ENCODE measurements around the gene MX2.
A peak's percentile ranks its signal among the peaks of the same experiment; 100 is the strongest.
"Not testable (repeated sequence)": the region's sequence is repeated elsewhere in the genome, so short reads cannot be mapped to it uniquely, and the experiment has no call there.

The MX2 gene

GRCh38 chr21:41361786-41362604 lies at the start of gene MX2:
Gene MX2, plus strand, starts transcription at chr21:41362027. Its CDS starts 14,880 bp downstream, at chr21:41376907.
- peak; percentile 61 for DNase-seq (ENCODE audit: low read depth)

GRCh38 chr21:41313285-41314164 lies 48.3 kb upstream of the MX2 start:
- not testable (repeated sequence) for DNase-seq (ENCODE audit: low read depth)

GRCh38 chr21:41315726-41316125 lies 46.1 kb upstream of the MX2 start:
- DNase-seq (ENCODE audit: low read depth) = no peak

- DNase-seq (ENCODE audit: low read depth) = no peak
Measured at GRCh38 chr21:41316200-41317062, 45.4 kb upstream of the MX2 start, which contains the start of gene FAM3B. Gene FAM3B, plus strand, starts transcription at chr21:41316801. Its CDS starts 79 bp downstream, at chr21:41316880.

- no peak for DNase-seq (ENCODE audit: low read depth)
Measured at GRCh38 chr21:41317063-41317392, 44.8 kb upstream of the MX2 start.

GRCh38 chr21:41317458-41317857 lies 44.4 kb upstream of the MX2 start:
- DNase-seq (ENCODE audit: low read depth) = no peak

- no peak for DNase-seq (ENCODE audit: low read depth)
Measured at GRCh38 chr21:41318218-41318617, 43.6 kb upstream of the MX2 start.

- no peak for DNase-seq (ENCODE audit: low read depth)
Measured at GRCh38 chr21:41319273-41319672, 42.6 kb upstream of the MX2 start.

GRCh38 chr21:41321211-41321907 lies 40.5 kb upstream of the MX2 start:
- DNase-seq (ENCODE audit: low read depth) = no peak

GRCh38 chr21:41321908-41322495 lies 39.8 kb upstream of the MX2 start:
- DNase-seq (ENCODE audit: low read depth) = no peak

GRCh38 chr21:41322496-41323382 lies 39.1 kb upstream of the MX2 start:
- no peak for DNase-seq (ENCODE audit: low read depth)

GRCh38 chr21:41325138-41325912 lies 36.5 kb upstream of the MX2 start:
- DNase-seq (ENCODE audit: low read depth) = no peak

- no peak for DNase-seq (ENCODE audit: low read depth)
Measured at GRCh38 chr21:41326414-41327080, 35.3 kb upstream of the MX2 start.

- no peak for DNase-seq (ENCODE audit: low read depth)
Measured at GRCh38 chr21:41327753-41328152, 34.1 kb upstream of the MX2 start.

GRCh38 chr21:41328660-41329607 lies 32.9 kb upstream of the MX2 start:
- no peak for DNase-seq (ENCODE audit: low read depth)

- no peak for DNase-seq (ENCODE audit: low read depth)
Measured at GRCh38 chr21:41333752-41334151, 28.1 kb upstream of the MX2 start.

GRCh38 chr21:41337515-41337914 lies 24.3 kb upstream of the MX2 start:
- no peak for DNase-seq (ENCODE audit: low read depth)

GRCh38 chr21:41338455-41338854 lies 23.4 kb upstream of the MX2 start:
- no peak for DNase-seq (ENCODE audit: low read depth)
